HepG2 (cell line): ENCODE data around the gene OLFM1. TPM values are rescaled to one million over a fixed set of nuclear protein-coding genes. Genes with fewer than 3 reads are reported as not detected.

ENCODE experiments used
- ATAC-seq: fragments of 200-7000 bp; cut with Tn5 transposase; 3 replicates; pipeline ENCODE4 v1.9.1; 2020; ENCODE audit warnings: mild to moderate bottlenecking, moderate library complexity
- BruUV-seq: library from RNA; stranded (reverse); fragments of 400-500 nt; replicated peaks from 2 replicates; lab custom pipeline; 2021; lab: Mats Ljungman, UMichigan
- CTCF ChIA-PET: fragments of 300-600 bp; formaldehyde crosslinking; extraction: SDS; loops from one replicate; lab custom pipeline; 2021; ENCODE audit warnings: low total read pairs, inconsistent platforms, low intra/inter-chr PET ratio; lab: Yijun Ruan, JAX
- POLR2A ChIA-PET: fragments of 350-600 bp; sonication (Branson Sonifier 250); formaldehyde crosslinking; loops from one replicate; lab custom pipeline; 2020; ENCODE audit warnings: antibody characterized with exemption, inconsistent platforms; lab: Yijun Ruan, JAX
- DNase-seq: peaks from one replicate; pipeline ENCODE4 v3.0.0-alpha.2; 2015; ENCODE audit warnings: low spot score
- FAIRE-seq: peaks from 3 replicates; lab custom pipeline; 2011; peaks lifted over from hg19 to GRCh38; lab: Jason Lieb, UNC
- H2AFZ ChIP-seq: one replicate; pipeline ENCODE4 v1.6.1; 2011; ENCODE audit warnings: low read length, inconsistent platforms
- H3K27ac ChIP-seq: fragments of 300-600 bp; 3 replicates; pipeline ENCODE4 v1.8.0; 2011; ENCODE audit warnings: mixed run types, mild to moderate bottlenecking, mixed read lengths, low read length, inconsistent platforms; ENCODE audit not compliant: insufficient read depth; ENCODE audit errors: extremely low read length
- H3K27me3 ChIP-seq, 2 experiments: fragments of 200-600 bp in 1 of 2; 2 replicates in 1 of 2; 3 replicates in 1 of 2; pipeline versions ENCODE4 v1.6.0 to v1.8.0; 2011; ENCODE audit warnings: low read length in 2 of 2, mild to moderate bottlenecking in 2 of 2, moderate library complexity in 2 of 2, inconsistent platforms in 1 of 2; ENCODE audit not compliant: insufficient read depth in 2 of 2, control insufficient read depth in 1 of 2
- H3K36me3 ChIP-seq, 2 experiments: fragments of 200-600 bp in 1 of 2; replicated peaks in 1 of 2; 2 replicates in 1 of 2; 3 replicates in 1 of 2; pipeline versions ENCODE4 v1.5.1 to v1.8.0; 2011; ENCODE audit warnings: low read length in 2 of 2, inconsistent platforms in 1 of 2; ENCODE audit not compliant: insufficient read depth in 2 of 2, control insufficient read depth in 1 of 2
- H3K4me1 ChIP-seq: 2 replicates; pipeline ENCODE4 v1.5.1; 2012; ENCODE audit warnings: low read length, inconsistent platforms; ENCODE audit not compliant: insufficient read depth
- H3K4me2 ChIP-seq: 2 replicates; pipeline ENCODE4 v1.6.0; 2011; ENCODE audit warnings: low read depth, low read length, inconsistent platforms
- H3K4me3 ChIP-seq, 3 experiments: fragments of 200-600 bp in 1 of 3; sonication (generic), shearing (Covaris generic) in 1 of 3; replicated peaks in 1 of 3; 2 replicates each; pipeline ENCODE4 v1.5.1; 2011 to 2016; ENCODE audit warnings: low read length in 3 of 3, inconsistent platforms in 2 of 3, low read depth in 2 of 3, mild to moderate bottlenecking in 2 of 3, control low read depth in 1 of 3, mixed read lengths in 1 of 3; ENCODE audit not compliant: insufficient read depth in 1 of 3
- H3K79me2 ChIP-seq: one replicate; pipeline ENCODE4 v1.6.1; 2011; ENCODE audit warnings: low read length, inconsistent platforms; ENCODE audit not compliant: insufficient read depth
- H3K9ac ChIP-seq: 2 replicates; pipeline ENCODE4 v1.6.0; 2011; ENCODE audit warnings: mild to moderate bottlenecking, low read depth, low read length, inconsistent platforms; ENCODE audit not compliant: insufficient read depth
- H3K9me3 ChIP-seq: 2 replicates; pipeline ENCODE4 v1.5.1; 2012; ENCODE audit warnings: mild to moderate bottlenecking, low read length
- H4K20me1 ChIP-seq: 2 replicates; pipeline ENCODE4 v1.6.0; 2011; ENCODE audit warnings: inconsistent platforms, mild to moderate bottlenecking, low read length, moderate library complexity; ENCODE audit not compliant: insufficient read depth
- HNF4A ChIP-seq: sonication (generic); formaldehyde crosslinking; IDR thresholded peaks from 2 replicates; pipeline ENCODE4 v1.4.0; 2020; ENCODE audit warnings: missing genetic modification reagents
- MLX ChIP-seq: IDR thresholded peaks from 2 replicates; pipeline ENCODE4 v1.6.1; 2016
- RBM39 ChIP-seq: fragments of 200-400 bp; formaldehyde crosslinking; IDR thresholded peaks from one replicate; pipeline ENCODE4 v1.6.1; 2018; ENCODE audit warnings: antibody characterized with exemption, mild to moderate bottlenecking, low read depth, low read length; ENCODE audit not compliant: poor library complexity, severe bottlenecking
- SRY ChIP-seq: sonication (generic); formaldehyde crosslinking; IDR thresholded peaks from 2 replicates; pipeline ENCODE4 v1.8.0; 2022; ENCODE audit warnings: mild to moderate bottlenecking, missing genetic modification reagents
- ZNF17 ChIP-seq: sonication (generic); formaldehyde crosslinking; IDR thresholded peaks from 2 replicates; pipeline ENCODE4 v1.5.0; 2020; ENCODE audit warnings: mild to moderate bottlenecking, missing genetic modification reagents
- ZNF747 ChIP-seq: sonication (generic); formaldehyde crosslinking; IDR thresholded peaks from 2 replicates; pipeline ENCODE4 v1.8.1; 2023; ENCODE audit warnings: missing genetic modification reagents, mild to moderate bottlenecking, borderline replicate concordance
- ZSCAN5A ChIP-seq: sonication (generic); formaldehyde crosslinking; IDR thresholded peaks from 2 replicates; pipeline ENCODE4 v1.8.0; 2022; ENCODE audit warnings: mild to moderate bottlenecking, missing genetic modification reagents, borderline replicate concordance
- WGBS: methylation state at CpG from one replicate; pipeline ENCODE4 v1.1.6; 2017; ENCODE audit warnings: low lambda C conversion rate; 5-methylcytosine and 5-hydroxymethylcytosine counted together
- in situ Hi-C: cut with HindIII; loops from 2 replicates; pipeline ENCODE4 v1.10.0; 2017; ENCODE audit warnings: low pct_unique_long_range_greater_than_20kb; ENCODE audit not compliant: extremely low pct_ligation_motif_present
- intact Hi-C: fragments of 100-400 bp; cut with micrococcal nuclease; formaldehyde crosslinking; loops from one replicate; pipeline ENCODE4 v1.10.0; 2022; ENCODE audit not compliant: unreplicated experiment
- polyA plus RNA-seq, 8 experiments: library from polyadenylated mRNA; depleted of rRNA in 3 of 8; stranded (reverse) in 7 of 8; unstranded in 1 of 8; fragments of >200 nt; fragmentation: Illumina TruSeq in 4 of 8; extraction: Trizol in 4 of 8; gene quantifications; 2 replicates each; pipeline versions ENCODE4 v1.2.1 to v1.2.3, GENCODE V29; 2011 to 2016; ENCODE audit warnings: low read depth in 4 of 8, missing spikeins in 1 of 8, mixed read lengths in 1 of 8; ENCODE audit not compliant: insufficient read depth in 1 of 8
- total RNA-seq, 5 experiments: library from RNA; depleted of rRNA; stranded (reverse); fragments of >200 nt; fragmentation: Illumina TruSeq; extraction: Trizol; gene quantifications; 2 replicates each; pipeline ENCODE4 v1.2.3, GENCODE V29; 2016; ENCODE audit warnings: low read depth in 1 of 5

OLFM1 gene
- total and polyA plus RNA-seq, 2 of the 13 experiments (the other 11 are each of a cell fraction or from before 2014, with no cell fraction given), result not detected

DNA sequence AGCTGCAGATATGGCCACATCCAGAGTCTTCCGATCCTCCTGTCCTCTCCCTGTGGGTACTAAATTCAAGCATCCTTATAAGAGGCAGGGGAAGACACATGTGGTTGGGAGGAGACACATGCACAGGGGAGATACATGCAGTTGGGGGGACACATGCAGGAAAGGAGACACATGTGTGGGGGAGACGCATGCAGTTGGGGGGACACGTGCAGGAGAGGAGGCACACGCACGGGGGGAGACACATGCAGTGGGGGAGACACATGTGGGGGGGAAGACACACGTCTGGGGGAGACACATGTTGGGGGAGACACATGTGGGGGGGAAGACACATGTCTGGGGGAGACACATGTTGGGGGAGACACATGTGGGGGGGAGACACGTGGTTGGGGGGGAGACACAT lies 21.2 kb upstream of the OLFM1 start:
- BruUV-seq, result no TSS peak
- Histone ChIP-seq H3K9ac (no peak overlapping the region), H3K9me3 (peaks cover 22% of the 10 kb centered on the region), H3K36me3 (no peaks in the 10 kb centered on the region), H3K27ac (no peak overlapping the region), H3K4me1 (no peaks in the 10 kb centered on the region), H4K20me1 (0 out of 2 replicates have a peak, but pooled peaks cover 2% of the 10 kb centered on the region), H2AFZ (no peak overlapping the region), H3K27me3 (peaks cover 1 to 32% of the 10 kb centered on the region in 2 experiments; a peak in 4 of 5 replicates), H3K4me2 (no peak overlapping the region), H3K79me2 (no peaks in the 10 kb centered on the region), H3K4me3 (no peak overlapping the region)
- ChIA-PET POLR2A (no interaction called here), CTCF (no interaction called here)
- no peak for DNase-seq
- in situ Hi-C loops (no loop called here), intact Hi-C loops (no loop called here)
- no peak for ATAC-seq
- TF ChIP-seq HNF4A (CRISPR knock-in tag) (no peak), ZNF17 (CRISPR knock-in tag) (no peak), SRY (CRISPR knock-in tag) (no peak), RBM39 (no peak), MLX (no peak), ZSCAN5A (CRISPR knock-in tag) (no peak), ZNF747 (CRISPR knock-in tag) (no peak)
- no peak for FAIRE-seq
- 17% methylated on average over 7 of the region's 7 CpGs for WGBS
